ENCODE results near the gene TPST2. TPM values are rescaled to one million over a fixed set of nuclear protein-coding genes. Genes with fewer than 3 reads are reported as not detected.

The TPST2 gene
- total and polyA plus RNA-seq, 2 experiments from 2014 or later = 35.1 to 58.3 TPM

- Histone ChIP-seq H2AFZ (peak overlapping the region; percentile 78), H3K9me3 (ENCODE audit: low read depth) (no peaks in the 10 kb centered on the region), H3K4me1 (ENCODE audit: insufficient read depth) (peaks cover 18% of the 10 kb centered on the region), H3K36me3 (ENCODE audit: low read depth) (no peaks in the 10 kb centered on the region), H3K9ac (peak overlapping the region; percentile 86), H3F3A (ENCODE audit: insufficient read depth) (peaks cover 23% of the 10 kb centered on the region), H3K27ac (no peak overlapping the region), H3K9me2 (ENCODE audit: insufficient read depth) (no peaks in the 10 kb centered on the region), H3K79me2 (ENCODE audit: insufficient read depth) (peaks cover 44% of the 10 kb centered on the region), H3K4me3 (peak overlapping the region; percentile 89), H3K4me2 (ENCODE audit: unreplicated experiment) (peak overlapping the region; percentile 83), H4K20me1 (ENCODE audit: insufficient read depth) (no peaks in the 10 kb centered on the region), H3K27me3 (replicated peaks; ENCODE audit: insufficient read depth) (no peaks in the 10 kb centered on the region)
- in situ Hi-C loops (cut with MboI) = no loop called here
- TF ChIP-seq EZH2phosphoT487 (IDR thresholded peaks at IDR 0.05; ENCODE audit: insufficient read depth, low read depth) (no peak), EZH2 (IDR thresholded peaks at IDR 0.05; ENCODE audit: insufficient read depth, poor library complexity, severe bottlenecking) (no peak)
- WGBS, 2 experiments (ENCODE audit: low coverage in 1 of 2, low lambda C conversion rate in 2 of 2, missing lambda C conversion rate in 2 of 2) = 72 to 76% methylated on average over 12 of the region's 14 CpGs
- DNase-seq = no peak
Observed at GRCh38 chr22:26588729-26589366, 1.1 kb downstream of the TPST2 start.

- no peak overlapping the region for H3K4me2 ChIP-seq (ENCODE audit: unreplicated experiment)
- DNase-seq = peak; percentile 29
- 94 to 99% methylated on average over 4 of the region's 4 CpGs for WGBS, 2 experiments (ENCODE audit: low coverage in 1 of 2, low lambda C conversion rate in 2 of 2, missing lambda C conversion rate in 2 of 2)
- H4K20me1 ChIP-seq (ENCODE audit: insufficient read depth) = no peaks in the 10 kb centered on the region
- H3K27me3 ChIP-seq (replicated peaks; ENCODE audit: insufficient read depth) = no peaks in the 10 kb centered on the region
- no peaks in the 10 kb centered on the region for H3K9me3 ChIP-seq (ENCODE audit: low read depth)
- no peak overlapping the region for H3K9ac ChIP-seq
- H3K36me3 ChIP-seq (ENCODE audit: low read depth) = no peaks in the 10 kb centered on the region
- H3K4me3 ChIP-seq = no peak overlapping the region
- H3K79me2 ChIP-seq (ENCODE audit: insufficient read depth) = peaks cover 52% of the 10 kb centered on the region
- no peak overlapping the region for H2AFZ ChIP-seq
- peaks cover 18% of the 10 kb centered on the region for H3K4me1 ChIP-seq (ENCODE audit: insufficient read depth)
- H3K27ac ChIP-seq = no peak overlapping the region
- no peak for TF ChIP-seq EZH2phosphoT487 (IDR thresholded peaks at IDR 0.05; ENCODE audit: insufficient read depth, low read depth)
- no peak for TF ChIP-seq EZH2 (IDR thresholded peaks at IDR 0.05; ENCODE audit: insufficient read depth, poor library complexity, severe bottlenecking)
- in situ Hi-C loops (cut with MboI) = no loop called here
- H3F3A ChIP-seq (ENCODE audit: insufficient read depth) = peaks cover 24% of the 10 kb centered on the region
- H3K9me2 ChIP-seq (ENCODE audit: insufficient read depth) = no peaks in the 10 kb centered on the region
Observed at GRCh38 chr22:26587991-26588613, 1.8 kb downstream of the TPST2 start.

GRCh38 chr22:26586556-26587325 is 3.2 kb downstream of the TPST2 start:
- Histone ChIP-seq H3K9ac (no peak overlapping the region), H4K20me1 (ENCODE audit: insufficient read depth) (no peaks in the 10 kb centered on the region), H3K36me3 (ENCODE audit: low read depth) (no peaks in the 10 kb centered on the region), H3K4me2 (ENCODE audit: unreplicated experiment) (no peak overlapping the region), H3K4me1 (ENCODE audit: insufficient read depth) (peaks cover 18% of the 10 kb centered on the region), H3K4me3 (no peak overlapping the region), H2AFZ (no peak overlapping the region), H3K79me2 (ENCODE audit: insufficient read depth) (peaks cover 65% of the 10 kb centered on the region), H3K27me3 (replicated peaks; ENCODE audit: insufficient read depth) (no peaks in the 10 kb centered on the region), H3F3A (ENCODE audit: insufficient read depth) (peaks cover 24% of the 10 kb centered on the region), H3K9me2 (ENCODE audit: insufficient read depth) (no peaks in the 10 kb centered on the region), H3K27ac (no peak overlapping the region), H3K9me3 (ENCODE audit: low read depth) (no peaks in the 10 kb centered on the region)
- no peak for DNase-seq
- TF ChIP-seq EZH2 (IDR thresholded peaks at IDR 0.05; ENCODE audit: insufficient read depth, poor library complexity, severe bottlenecking) (no peak), EZH2phosphoT487 (IDR thresholded peaks at IDR 0.05; ENCODE audit: insufficient read depth, low read depth) (no peak)
- WGBS, 2 experiments (ENCODE audit: low coverage in 1 of 2, low lambda C conversion rate in 2 of 2, missing lambda C conversion rate in 2 of 2) = 75 to 77% methylated on average over 11 of the region's 11 CpGs
- in situ Hi-C loops (cut with MboI) = no loop called here

GRCh38 chr22:26585104-26585790 is 4.7 kb downstream of the TPST2 start:
- Histone ChIP-seq H3K36me3 (ENCODE audit: low read depth) (no peaks in the 10 kb centered on the region), H3K79me2 (ENCODE audit: insufficient read depth) (peaks cover 77% of the 10 kb centered on the region), H4K20me1 (ENCODE audit: insufficient read depth) (no peaks in the 10 kb centered on the region; the same call in 1 of the 2 replicates), H3K9ac (peak overlapping the region; percentile 20), H3K4me1 (ENCODE audit: insufficient read depth) (peaks cover 15% of the 10 kb centered on the region), H2AFZ (no peak overlapping the region), H3K9me2 (ENCODE audit: insufficient read depth) (no peaks in the 10 kb centered on the region), H3F3A (ENCODE audit: insufficient read depth) (peaks cover 24% of the 10 kb centered on the region), H3K27ac (peak overlapping the region; percentile 35), H3K9me3 (ENCODE audit: low read depth) (no peaks in the 10 kb centered on the region), H3K27me3 (replicated peaks; ENCODE audit: insufficient read depth) (no peaks in the 10 kb centered on the region), H3K4me2 (ENCODE audit: unreplicated experiment) (peak overlapping the region; percentile 37), H3K4me3 (no peak overlapping the region)
- no peak for TF ChIP-seq EZH2phosphoT487 (IDR thresholded peaks at IDR 0.05; ENCODE audit: insufficient read depth, low read depth)
- no peak for TF ChIP-seq EZH2 (IDR thresholded peaks at IDR 0.05; ENCODE audit: insufficient read depth, poor library complexity, severe bottlenecking)
- in situ Hi-C loops (cut with MboI) = no loop called here
- 36 to 37% methylated on average over 10 to 11 of the region's 11 CpGs for WGBS, 2 experiments (ENCODE audit: low coverage in 1 of 2, low lambda C conversion rate in 2 of 2, missing lambda C conversion rate in 2 of 2)
- peak; percentile 93 for DNase-seq

Data from GM23248 (cell line).